Camera-type eye (tissue), 1 donor: ENCODE data around the gene DIO2. TPM values are rescaled to one million over a fixed set of nuclear protein-coding genes. Genes with fewer than 3 reads are reported as not detected.

Source experiments
- total RNA-seq: library from RNA; depleted of rRNA; stranded (reverse); fragments of >200 nt; gene quantifications from one replicate; pipeline ENCODE4 v1.2.3, GENCODE V29; 2014

DIO2 gene
- total RNA-seq: 21.3 TPM

GRCh38 chr14:80211153-80212022 is at the start of gene DIO2:
TSS of gene DIO2 (minus strand) at chr14:80211504. CDS start at chr14:80211472, 32 bp downstream.

